ENCODE results near the gene THBS1.

Gene THBS1

GRCh38 chr15:39629371-39629770 lies 48.5 kb downstream of the THBS1 start:
- peak in 1 of 2 donors; percentile 51 for DNase-seq (ENCODE audit: low read depth in 1 of 2, low spot score in 1 of 2)

GRCh38 chr15:39629906-39630305 lies 49.0 kb downstream of the THBS1 start:
- DNase-seq (ENCODE audit: low read depth in 1 of 2, low spot score in 1 of 2) = no peak

DNA sequence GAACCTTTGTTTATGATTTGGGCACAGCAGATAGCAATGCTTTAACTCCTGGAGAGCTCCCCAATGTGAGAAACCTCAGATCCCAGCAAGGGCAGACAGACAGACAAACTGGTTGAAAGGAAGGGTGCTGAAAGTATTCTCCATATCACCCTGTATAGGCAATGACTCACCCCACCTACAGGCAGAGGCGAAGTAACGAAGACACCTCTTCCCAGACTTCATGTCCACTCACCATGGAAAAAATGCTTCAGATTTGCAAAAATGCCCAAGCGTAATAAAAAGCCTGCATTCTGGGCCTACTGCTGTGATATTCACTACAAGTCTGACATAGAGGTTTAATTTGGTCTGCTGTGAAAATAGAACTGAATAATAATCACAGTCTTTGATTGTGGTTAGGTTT lies 50.5 kb downstream of the THBS1 start:
- DNase-seq (ENCODE audit: low read depth in 1 of 2, low spot score in 1 of 2) = peak in 1 of 2 donors; percentile 37

GRCh38 chr15:39638041-39638440 lies 57.2 kb downstream of the THBS1 start:
- no peak for DNase-seq (ENCODE audit: low read depth in 1 of 2, low spot score in 1 of 2)

DNA sequence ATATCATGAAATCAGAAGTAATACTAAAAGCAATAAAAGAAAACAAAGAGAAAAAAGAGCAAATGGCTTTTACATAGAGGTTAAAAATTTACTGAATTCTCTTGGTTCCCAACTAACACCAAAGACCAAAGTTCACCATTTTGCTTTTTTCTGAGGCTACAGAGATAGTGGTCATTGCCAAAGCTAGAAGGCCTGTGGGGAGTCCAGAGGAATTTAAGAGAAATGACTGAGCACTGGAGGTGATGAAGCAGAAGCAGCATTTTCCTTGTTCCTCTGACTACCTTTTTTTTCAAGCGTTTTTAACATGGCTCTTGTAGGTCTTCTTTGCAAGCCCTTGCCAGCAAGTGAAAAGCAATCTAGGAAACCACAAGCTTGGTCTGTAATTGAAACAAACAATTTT lies 58.2 kb downstream of the THBS1 start:
- no peak for DNase-seq (ENCODE audit: low read depth in 1 of 2, low spot score in 1 of 2)

- no peak for DNase-seq (ENCODE audit: low read depth in 1 of 2, low spot score in 1 of 2)
Observed at GRCh38 chr15:39640665-39641064, 59.8 kb downstream of the THBS1 start.

GRCh38 chr15:39641191-39641889 lies 60.5 kb downstream of the THBS1 start:
- DNase-seq (ENCODE audit: low read depth in 1 of 2, low spot score in 1 of 2) = no peak

DNA sequence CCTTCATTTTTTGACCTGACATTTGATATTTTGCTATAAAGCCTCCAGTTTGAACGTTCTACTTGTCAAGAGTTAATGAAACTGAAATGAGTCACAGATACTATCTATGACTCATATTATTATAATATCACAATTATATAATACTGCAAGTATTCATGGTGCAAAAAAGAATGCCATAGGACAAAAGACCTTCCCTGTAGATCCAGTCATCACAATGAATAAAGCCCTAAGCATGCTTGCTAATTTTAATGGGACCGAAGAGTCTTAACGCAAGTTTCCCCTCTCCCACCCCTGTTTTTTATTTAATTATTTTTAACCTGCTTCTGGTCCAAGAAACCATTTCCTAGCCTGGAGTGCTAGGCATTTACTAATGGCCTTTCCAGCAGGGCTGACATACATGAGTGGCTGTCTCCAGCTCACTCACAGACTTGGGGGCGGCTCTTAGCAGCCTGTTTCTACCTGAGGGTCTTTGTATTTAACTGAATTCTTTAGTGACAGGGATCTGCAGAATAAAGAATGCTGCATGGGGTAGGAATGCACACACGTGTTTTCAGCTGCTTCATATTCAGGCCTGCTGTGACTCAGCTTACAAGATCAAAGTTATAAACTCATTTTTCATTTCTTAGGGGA lies 61.2 kb downstream of the THBS1 start:
- no peak for DNase-seq (ENCODE audit: low read depth in 1 of 2, low spot score in 1 of 2)

- no peak for DNase-seq (ENCODE audit: low read depth in 1 of 2, low spot score in 1 of 2)
Observed at GRCh38 chr15:39643727-39644126, 62.8 kb downstream of the THBS1 start.

- DNase-seq (ENCODE audit: low read depth in 1 of 2, low spot score in 1 of 2) = no peak
Observed at GRCh38 chr15:39644136-39644535, 63.3 kb downstream of the THBS1 start.

- DNase-seq (ENCODE audit: low read depth in 1 of 2, low spot score in 1 of 2) = no peak
Observed at GRCh38 chr15:39645138-39645975, 64.5 kb downstream of the THBS1 start.

DNA sequence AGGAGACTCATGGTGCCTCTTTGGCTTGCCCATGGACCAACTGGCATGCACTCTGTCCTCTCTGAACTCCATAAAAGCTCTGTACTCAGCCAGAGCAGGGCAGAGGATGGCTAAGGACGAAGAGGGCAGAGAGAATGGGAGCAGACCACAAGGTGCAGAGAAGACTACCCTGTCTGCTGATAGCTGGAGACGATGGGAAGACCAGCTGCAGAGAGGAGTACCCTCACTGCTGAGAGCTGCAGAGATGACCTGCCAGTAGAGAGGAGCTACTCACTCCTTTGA lies 65.0 kb downstream of the THBS1 start:
- no peak for DNase-seq (ENCODE audit: low read depth in 1 of 2, low spot score in 1 of 2)

- DNase-seq (ENCODE audit: low read depth in 1 of 2, low spot score in 1 of 2) = no peak
Observed at GRCh38 chr15:39646425-39646824, 65.5 kb downstream of the THBS1 start.

All from activated CD4-positive, alpha-beta T cell treated with anti-CD3 and anti-CD28 coated beads, Interleukin-2, amount 50 U/mL, for 24 hours (primary cell).